HepG2 (cell line): Measurements from ENCODE around the gene INPP1. TPM values are rescaled to one million over a fixed set of nuclear protein-coding genes. Genes with fewer than 3 reads are reported as not detected.

Source experiments
- ATAC-seq: fragments of 200-7000 bp; cut with Tn5 transposase; 3 replicates; pipeline ENCODE4 v1.9.1; 2020; ENCODE audit warnings: mild to moderate bottlenecking, moderate library complexity
- BruUV-seq: library from RNA; stranded (reverse); fragments of 400-500 nt; replicated peaks from 2 replicates; lab custom pipeline; 2021; lab: Mats Ljungman, UMichigan
- CTCF ChIA-PET: fragments of 300-600 bp; formaldehyde crosslinking; extraction: SDS; loops from one replicate; lab custom pipeline; 2021; ENCODE audit warnings: low total read pairs, inconsistent platforms, low intra/inter-chr PET ratio; lab: Yijun Ruan, JAX
- POLR2A ChIA-PET: fragments of 350-600 bp; sonication (Branson Sonifier 250); formaldehyde crosslinking; loops from one replicate; lab custom pipeline; 2020; ENCODE audit warnings: antibody characterized with exemption, inconsistent platforms; lab: Yijun Ruan, JAX
- DNase-seq: peaks from one replicate; pipeline ENCODE4 v3.0.0-alpha.2; 2015; ENCODE audit warnings: low spot score
- FAIRE-seq: peaks from 3 replicates; lab custom pipeline; 2011; peaks lifted over from hg19 to GRCh38; lab: Jason Lieb, UNC
- H2AFZ ChIP-seq: one replicate; pipeline ENCODE4 v1.6.1; 2011; ENCODE audit warnings: low read length, inconsistent platforms
- H3K27ac ChIP-seq: fragments of 300-600 bp; 3 replicates; pipeline ENCODE4 v1.8.0; 2011; ENCODE audit warnings: mixed run types, mild to moderate bottlenecking, mixed read lengths, low read length, inconsistent platforms; ENCODE audit not compliant: insufficient read depth; ENCODE audit errors: extremely low read length
- H3K27me3 ChIP-seq, 2 experiments: fragments of 200-600 bp in 1 of 2; 2 replicates in 1 of 2; 3 replicates in 1 of 2; pipeline versions ENCODE4 v1.6.0 to v1.8.0; 2011; ENCODE audit warnings: low read length in 2 of 2, mild to moderate bottlenecking in 2 of 2, moderate library complexity in 2 of 2, inconsistent platforms in 1 of 2; ENCODE audit not compliant: insufficient read depth in 2 of 2, control insufficient read depth in 1 of 2
- H3K36me3 ChIP-seq, 2 experiments: fragments of 200-600 bp in 1 of 2; replicated peaks in 1 of 2; 2 replicates in 1 of 2; 3 replicates in 1 of 2; pipeline versions ENCODE4 v1.5.1 to v1.8.0; 2011; ENCODE audit warnings: low read length in 2 of 2, inconsistent platforms in 1 of 2; ENCODE audit not compliant: insufficient read depth in 2 of 2, control insufficient read depth in 1 of 2
- H3K4me1 ChIP-seq: 2 replicates; pipeline ENCODE4 v1.5.1; 2012; ENCODE audit warnings: low read length, inconsistent platforms; ENCODE audit not compliant: insufficient read depth
- H3K4me2 ChIP-seq: 2 replicates; pipeline ENCODE4 v1.6.0; 2011; ENCODE audit warnings: low read depth, low read length, inconsistent platforms
- H3K4me3 ChIP-seq, 3 experiments: fragments of 200-600 bp in 1 of 3; sonication (generic), shearing (Covaris generic) in 1 of 3; replicated peaks in 1 of 3; 2 replicates each; pipeline ENCODE4 v1.5.1; 2011 to 2016; ENCODE audit warnings: low read length in 3 of 3, inconsistent platforms in 2 of 3, low read depth in 2 of 3, mild to moderate bottlenecking in 2 of 3, control low read depth in 1 of 3, mixed read lengths in 1 of 3; ENCODE audit not compliant: insufficient read depth in 1 of 3
- H3K79me2 ChIP-seq: one replicate; pipeline ENCODE4 v1.6.1; 2011; ENCODE audit warnings: low read length, inconsistent platforms; ENCODE audit not compliant: insufficient read depth
- H3K9ac ChIP-seq: 2 replicates; pipeline ENCODE4 v1.6.0; 2011; ENCODE audit warnings: mild to moderate bottlenecking, low read depth, low read length, inconsistent platforms; ENCODE audit not compliant: insufficient read depth
- H3K9me3 ChIP-seq: 2 replicates; pipeline ENCODE4 v1.5.1; 2012; ENCODE audit warnings: mild to moderate bottlenecking, low read length
- H4K20me1 ChIP-seq: 2 replicates; pipeline ENCODE4 v1.6.0; 2011; ENCODE audit warnings: inconsistent platforms, mild to moderate bottlenecking, low read length, moderate library complexity; ENCODE audit not compliant: insufficient read depth
- NBN ChIP-seq: fragments of 450-650 bp; conservative IDR thresholded peaks from 2 replicates; pipeline ENCODE4 v1.6.1; 2017
- PITX1 ChIP-seq: sonication (generic); formaldehyde crosslinking; IDR thresholded peaks from 2 replicates; pipeline ENCODE4 v1.5.1; 2020; ENCODE audit warnings: mild to moderate bottlenecking, missing genetic modification reagents
- REL ChIP-seq: sonication (generic); formaldehyde crosslinking; conservative IDR thresholded peaks from 2 replicates; pipeline ENCODE4 v1.8.0; 2022; ENCODE audit warnings: mild to moderate bottlenecking, missing genetic modification reagents, moderate library complexity
- SUZ12 ChIP-seq: fragments of 150-350 bp; IDR thresholded peaks from 2 replicates; pipeline ENCODE4 v1.6.1; 2014; ENCODE audit warnings: low read depth, low read length
- ZNF224 ChIP-seq: sonication (generic); formaldehyde crosslinking; IDR thresholded peaks from 2 replicates; pipeline ENCODE4 v1.5.0; 2020; ENCODE audit warnings: mild to moderate bottlenecking, missing genetic modification reagents
- ZNF430 ChIP-seq: sonication (generic); formaldehyde crosslinking; IDR thresholded peaks from 2 replicates; pipeline ENCODE4 v1.9.0; 2021; ENCODE audit warnings: mild to moderate bottlenecking, missing genetic modification reagents
- ZNF614 ChIP-seq: IDR thresholded peaks from 2 replicates; pipeline ENCODE4 v1.6.1; 2018; ENCODE audit warnings: missing biosample characterization, missing genetic modification reagents, inconsistent platforms, borderline replicate concordance
- ZNF883 ChIP-seq: sonication (generic); formaldehyde crosslinking; IDR thresholded peaks from 2 replicates; pipeline ENCODE4 v1.5.1; 2020; ENCODE audit warnings: mild to moderate bottlenecking, missing genetic modification reagents; ENCODE audit errors: not compliant biosample characterization
- ZSCAN22 ChIP-seq: sonication (generic); formaldehyde crosslinking; IDR thresholded peaks from 2 replicates; pipeline ENCODE4 v1.4.0; 2020; ENCODE audit warnings: mild to moderate bottlenecking, missing genetic modification reagents
- WGBS: methylation state at CpG from one replicate; pipeline ENCODE4 v1.1.6; 2017; ENCODE audit warnings: low lambda C conversion rate; 5-methylcytosine and 5-hydroxymethylcytosine counted together
- in situ Hi-C: cut with HindIII; loops from 2 replicates; pipeline ENCODE4 v1.10.0; 2017; ENCODE audit warnings: low pct_unique_long_range_greater_than_20kb; ENCODE audit not compliant: extremely low pct_ligation_motif_present
- intact Hi-C: fragments of 100-400 bp; cut with micrococcal nuclease; formaldehyde crosslinking; loops from one replicate; pipeline ENCODE4 v1.10.0; 2022; ENCODE audit not compliant: unreplicated experiment
- polyA plus RNA-seq, 8 experiments: library from polyadenylated mRNA; depleted of rRNA in 3 of 8; stranded (reverse) in 7 of 8; unstranded in 1 of 8; fragments of >200 nt; fragmentation: Illumina TruSeq in 4 of 8; extraction: Trizol in 4 of 8; gene quantifications; 2 replicates each; pipeline versions ENCODE4 v1.2.1 to v1.2.3, GENCODE V29; 2011 to 2016; ENCODE audit warnings: low read depth in 4 of 8, missing spikeins in 1 of 8, mixed read lengths in 1 of 8; ENCODE audit not compliant: insufficient read depth in 1 of 8
- total RNA-seq, 5 experiments: library from RNA; depleted of rRNA; stranded (reverse); fragments of >200 nt; fragmentation: Illumina TruSeq; extraction: Trizol; gene quantifications; 2 replicates each; pipeline ENCODE4 v1.2.3, GENCODE V29; 2016; ENCODE audit warnings: low read depth in 1 of 5
- TF ChIP-seq, protein P1 (sequence below): sonication (generic); formaldehyde crosslinking; IDR thresholded peaks from 2 replicates; pipeline ENCODE4 v1.5.1; 2020; ENCODE audit warnings: missing genetic modification reagents, mild to moderate bottlenecking, borderline replicate concordance
- TF ChIP-seq, protein P2 (sequence below): IDR thresholded peaks from 2 replicates; pipeline ENCODE4 v1.6.1; 2016; ENCODE audit warnings: missing biosample characterization, missing genetic modification reagents, low read depth
- TF ChIP-seq, protein P3 (sequence below): sonication (generic); formaldehyde crosslinking; IDR thresholded peaks from 2 replicates; pipeline ENCODE4 v1.5.0; 2020; ENCODE audit warnings: missing genetic modification reagents

Gene INPP1
- total and polyA plus RNA-seq, 2 of the 13 experiments (the other 11 are each of a cell fraction or from before 2014, with no cell fraction given): 10.0 to 13.3 TPM

DNA sequence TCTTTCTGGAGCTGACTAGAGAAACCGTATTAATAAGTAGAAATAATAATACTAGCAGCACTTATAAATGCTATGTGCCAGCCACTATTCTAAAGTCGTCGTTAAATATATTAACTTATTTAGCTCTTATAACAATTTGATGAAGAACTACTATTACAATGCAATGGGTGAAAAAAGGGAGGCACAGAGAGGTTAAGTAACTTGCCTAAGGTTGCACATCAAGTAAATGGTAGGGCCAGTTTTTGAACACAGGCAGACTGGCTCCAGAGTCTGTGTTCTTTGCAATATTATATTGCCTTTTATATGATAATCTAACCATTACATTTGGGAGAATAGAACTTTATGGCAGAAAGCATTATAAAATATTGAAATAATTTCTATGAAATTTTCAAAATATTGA is 17.6 kb downstream of the INPP1 start:
- POLR2A ChIA-PET: interaction anchor here (0.7 kb wide), 1 partner anchor 278 kb away, joined by 3 read pairs; no protein-coding TSS in a partner anchor

More for the DNA sequence above, 17.6 kb downstream of the INPP1 start:
- intact Hi-C loops (no loop called here), in situ Hi-C loops (no loop called here)
- 89% methylated on average over 3 of the region's 3 CpGs for WGBS
- no peak overlapping the region for H3K9ac ChIP-seq
- DNase-seq (no peak), FAIRE-seq (no peak), ATAC-seq (no peak)
- no TSS peak for BruUV-seq
- TF ChIP-seq PITX1: no peak
- TF ChIP-seq ZSCAN22: no peak
- TF ChIP-seq ZNF883 (CRISPR knock-in tag): no peak
- TF ChIP-seq NBN: no peak
- TF ChIP-seq REL (CRISPR knock-in tag): no peak
- TF ChIP-seq, protein P1, sequence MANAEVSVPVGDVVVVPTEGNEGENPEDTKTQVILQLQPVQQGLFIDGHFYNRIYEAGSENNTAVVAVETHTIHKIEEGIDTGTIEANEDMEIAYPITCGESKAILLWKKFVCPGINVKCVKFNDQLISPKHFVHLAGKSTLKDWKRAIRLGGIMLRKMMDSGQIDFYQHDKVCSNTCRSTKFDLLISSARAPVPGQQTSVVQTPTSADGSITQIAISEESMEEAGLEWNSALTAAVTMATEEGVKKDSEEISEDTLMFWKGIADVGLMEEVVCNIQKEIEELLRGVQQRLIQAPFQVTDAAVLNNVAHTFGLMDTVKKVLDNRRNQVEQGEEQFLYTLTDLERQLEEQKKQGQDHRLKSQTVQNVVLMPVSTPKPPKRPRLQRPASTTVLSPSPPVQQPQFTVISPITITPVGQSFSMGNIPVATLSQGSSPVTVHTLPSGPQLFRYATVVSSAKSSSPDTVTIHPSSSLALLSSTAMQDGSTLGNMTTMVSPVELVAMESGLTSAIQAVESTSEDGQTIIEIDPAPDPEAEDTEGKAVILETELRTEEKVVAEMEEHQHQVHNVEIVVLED: no peak
- TF ChIP-seq, protein P2, sequence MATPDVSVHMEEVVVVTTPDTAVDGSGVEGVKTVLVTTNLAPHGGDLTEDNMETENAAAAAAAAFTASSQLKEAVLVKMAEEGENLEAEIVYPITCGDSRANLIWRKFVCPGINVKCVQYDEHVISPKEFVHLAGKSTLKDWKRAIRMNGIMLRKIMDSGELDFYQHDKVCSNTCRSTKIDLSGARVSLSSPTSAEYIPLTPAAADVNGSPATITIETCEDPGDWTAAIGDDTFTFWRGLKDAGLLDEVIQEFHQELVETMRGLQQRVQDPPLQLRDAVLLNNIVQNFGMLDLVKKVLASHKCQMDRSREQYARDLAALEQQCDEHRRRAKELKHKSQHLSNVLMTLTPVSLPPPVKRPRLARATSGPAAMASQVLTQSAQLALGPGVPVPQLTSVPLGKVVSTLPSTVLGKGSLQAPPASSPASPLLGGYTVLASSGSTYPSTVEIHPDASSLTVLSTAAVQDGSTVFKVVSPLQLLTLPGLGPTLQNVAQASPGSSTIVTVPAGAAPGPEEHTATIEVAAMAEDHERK: no peak
- no peak for TF ChIP-seq SUZ12
- TF ChIP-seq ZNF224 (CRISPR knock-in tag): no peak
- TF ChIP-seq ZNF614 (CRISPR knock-in tag): no peak
- TF ChIP-seq, protein P3, sequence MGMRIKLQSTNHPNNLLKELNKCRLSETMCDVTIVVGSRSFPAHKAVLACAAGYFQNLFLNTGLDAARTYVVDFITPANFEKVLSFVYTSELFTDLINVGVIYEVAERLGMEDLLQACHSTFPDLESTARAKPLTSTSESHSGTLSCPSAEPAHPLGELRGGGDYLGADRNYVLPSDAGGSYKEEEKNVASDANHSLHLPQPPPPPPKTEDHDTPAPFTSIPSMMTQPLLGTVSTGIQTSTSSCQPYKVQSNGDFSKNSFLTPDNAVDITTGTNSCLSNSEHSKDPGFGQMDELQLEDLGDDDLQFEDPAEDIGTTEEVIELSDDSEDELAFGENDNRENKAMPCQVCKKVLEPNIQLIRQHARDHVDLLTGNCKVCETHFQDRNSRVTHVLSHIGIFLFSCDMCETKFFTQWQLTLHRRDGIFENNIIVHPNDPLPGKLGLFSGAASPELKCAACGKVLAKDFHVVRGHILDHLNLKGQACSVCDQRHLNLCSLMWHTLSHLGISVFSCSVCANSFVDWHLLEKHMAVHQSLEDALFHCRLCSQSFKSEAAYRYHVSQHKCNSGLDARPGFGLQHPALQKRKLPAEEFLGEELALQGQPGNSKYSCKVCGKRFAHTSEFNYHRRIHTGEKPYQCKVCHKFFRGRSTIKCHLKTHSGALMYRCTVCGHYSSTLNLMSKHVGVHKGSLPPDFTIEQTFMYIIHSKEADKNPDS (CRISPR knock-in tag): no peak
- TF ChIP-seq ZNF430 (CRISPR knock-in tag): no peak
- H3K27me3 ChIP-seq: no peaks in the 10 kb centered on the region
- peaks cover 38% of the 10 kb centered on the region for H3K4me1 ChIP-seq
- H3K9me3 ChIP-seq: no peaks in the 10 kb centered on the region
- no peak overlapping the region for H3K4me3 ChIP-seq
- no peak overlapping the region for H3K27ac ChIP-seq
- H3K4me2 ChIP-seq: no peak overlapping the region
- H2AFZ ChIP-seq: no peak overlapping the region
- H4K20me1 ChIP-seq: no peaks in the 10 kb centered on the region
- CTCF ChIA-PET: no interaction called here
- H3K36me3 ChIP-seq: no peaks in the 10 kb centered on the region; a peak in 1 of 5 replicates
- no peaks in the 10 kb centered on the region for H3K79me2 ChIP-seq
